Activated naive CD4-positive, alpha-beta T cell treated with anti-CD3 and anti-CD28 coated beads, Interleukin-2, amount 10 ng/mL, durations not matched to agents 7 days and 5 days (primary cell): ENCODE measurements around the gene ANXA6.

ENCODE experiments used
- CTCF ChIA-PET: fragments of 350-600 bp; sonication (Branson Sonifier 250); formaldehyde crosslinking; loops from one replicate; lab custom pipeline; 2021; ENCODE audit warnings: antibody characterized with exemption; lab: Charles Lee
- DNase-seq: peaks from one replicate; pipeline ENCODE4 v3.0.0-alpha.2; 2020
- H3K27ac Mint-ChIP-seq: one replicate; pipeline ENCODE4 v1.8.0; 2021; ENCODE audit warnings: mild to moderate bottlenecking, moderate library complexity, mixed read lengths
- H3K27me3 Mint-ChIP-seq: one replicate; pipeline ENCODE4 v1.8.0; 2021; ENCODE audit warnings: mild to moderate bottlenecking, mixed read lengths
- H3K36me3 Mint-ChIP-seq: one replicate; pipeline ENCODE4 v1.8.0; 2021; ENCODE audit warnings: mixed read lengths
- H3K4me1 Mint-ChIP-seq: one replicate; pipeline ENCODE4 v1.8.0; 2021; ENCODE audit warnings: mixed read lengths
- H3K4me3 Mint-ChIP-seq: one replicate; pipeline ENCODE4 v1.8.0; 2021; ENCODE audit warnings: mild to moderate bottlenecking, moderate library complexity, mixed read lengths
- H3K9me3 Mint-ChIP-seq: one replicate; pipeline ENCODE4 v1.8.0; 2021; ENCODE audit warnings: mixed read lengths

The ANXA6 gene

DNA sequence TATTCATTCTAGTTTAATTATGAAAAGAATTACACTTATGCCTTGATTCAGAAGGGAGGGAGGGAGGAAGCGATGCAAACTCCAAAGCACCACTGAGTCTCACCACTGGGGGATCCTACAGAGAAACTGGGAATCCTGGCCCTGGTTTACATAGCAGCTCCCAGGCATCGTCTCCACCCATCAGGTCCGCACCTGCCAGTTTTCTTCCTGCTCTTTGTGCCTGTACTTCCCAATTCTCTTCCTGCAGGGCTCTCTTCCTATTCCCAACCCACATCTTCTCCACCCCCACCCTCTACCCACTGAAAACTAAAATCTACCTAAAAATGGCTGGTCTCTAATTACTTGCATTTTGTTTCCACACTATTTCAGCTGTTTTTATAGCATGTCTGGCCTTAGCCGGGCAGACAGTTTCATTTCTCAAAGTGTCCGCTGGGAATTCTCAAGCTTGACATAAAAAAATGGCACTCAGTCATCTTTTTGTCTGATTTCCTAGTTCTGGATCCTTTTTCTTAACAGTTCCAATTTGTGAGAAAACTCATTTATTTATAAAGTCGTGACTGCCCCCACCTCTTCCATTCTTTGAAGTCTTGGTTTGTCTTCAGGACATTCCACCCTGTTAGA lies 75.2 kb downstream of the ANXA6 start:
- Mint-ChIP-seq H3K36me3 (peaks cover 22% of the 10 kb centered on the region), H3K27me3 (no peaks in the 10 kb centered on the region), H3K4me3 (peak overlapping the region; percentile 77), H3K9me3 (no peaks in the 10 kb centered on the region), H3K27ac (peak overlapping the region; percentile 93), H3K4me1 (peaks cover 78% of the 10 kb centered on the region)
- DNase-seq = no peak
- CTCF ChIA-PET = interaction anchor here (0.9 to 3.8 kb wide), 7 partner anchors 16 to 43 kb away, joined by 3 to 27 read pairs (median 4); no protein-coding TSS in a partner anchor

DNA sequence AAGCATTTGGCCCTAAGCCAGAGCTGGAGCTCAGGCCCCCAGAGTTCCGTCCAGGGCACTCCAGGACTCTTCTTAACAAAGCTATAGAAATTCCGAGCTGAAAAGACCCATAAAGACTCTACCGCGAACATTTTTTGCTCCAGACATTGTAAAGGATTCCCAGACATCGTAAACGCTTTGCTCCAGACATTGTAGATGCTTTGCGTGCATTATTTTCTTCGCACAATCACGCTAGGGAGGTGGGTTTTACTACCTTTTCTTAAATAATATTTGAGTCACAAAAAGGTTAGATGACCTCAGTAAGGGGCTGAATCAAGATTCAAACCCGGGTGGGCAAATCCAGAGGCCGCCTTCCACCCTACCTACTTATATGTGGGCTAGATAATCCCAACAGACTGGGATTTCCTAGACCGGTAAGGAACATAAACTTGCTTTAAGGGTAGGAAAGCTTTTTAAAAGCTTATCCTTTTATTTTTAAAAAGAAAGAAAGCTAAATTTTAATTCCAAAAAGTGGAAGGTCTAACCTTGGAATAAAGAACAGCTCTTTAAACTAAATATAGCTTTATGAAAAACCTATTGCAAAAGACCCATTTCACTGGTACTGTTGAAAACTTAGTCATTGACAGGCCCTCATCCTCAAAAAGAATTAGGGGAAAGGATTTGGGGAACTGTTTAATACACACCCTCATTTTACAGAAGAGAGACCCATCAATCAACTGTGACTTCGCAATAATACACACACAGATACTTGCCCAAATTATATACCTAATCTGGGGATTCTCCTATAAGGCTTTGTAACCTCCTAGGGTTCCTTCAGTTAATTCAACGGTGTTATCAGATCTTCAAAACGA lies 75.9 kb downstream of the ANXA6 start:
- Mint-ChIP-seq H3K9me3 (no peaks in the 10 kb centered on the region), H3K36me3 (peaks cover 30% of the 10 kb centered on the region), H3K4me1 (peaks cover 78% of the 10 kb centered on the region), H3K27me3 (no peaks in the 10 kb centered on the region), H3K4me3 (peak overlapping the region; percentile 77), H3K27ac (peak overlapping the region; percentile 93)
- CTCF ChIA-PET = interaction anchor here (0.9 to 3.8 kb wide), 7 partner anchors 15 to 44 kb away, joined by 3 to 27 read pairs (median 4); no protein-coding TSS in a partner anchor
- no peak for DNase-seq

DNA sequence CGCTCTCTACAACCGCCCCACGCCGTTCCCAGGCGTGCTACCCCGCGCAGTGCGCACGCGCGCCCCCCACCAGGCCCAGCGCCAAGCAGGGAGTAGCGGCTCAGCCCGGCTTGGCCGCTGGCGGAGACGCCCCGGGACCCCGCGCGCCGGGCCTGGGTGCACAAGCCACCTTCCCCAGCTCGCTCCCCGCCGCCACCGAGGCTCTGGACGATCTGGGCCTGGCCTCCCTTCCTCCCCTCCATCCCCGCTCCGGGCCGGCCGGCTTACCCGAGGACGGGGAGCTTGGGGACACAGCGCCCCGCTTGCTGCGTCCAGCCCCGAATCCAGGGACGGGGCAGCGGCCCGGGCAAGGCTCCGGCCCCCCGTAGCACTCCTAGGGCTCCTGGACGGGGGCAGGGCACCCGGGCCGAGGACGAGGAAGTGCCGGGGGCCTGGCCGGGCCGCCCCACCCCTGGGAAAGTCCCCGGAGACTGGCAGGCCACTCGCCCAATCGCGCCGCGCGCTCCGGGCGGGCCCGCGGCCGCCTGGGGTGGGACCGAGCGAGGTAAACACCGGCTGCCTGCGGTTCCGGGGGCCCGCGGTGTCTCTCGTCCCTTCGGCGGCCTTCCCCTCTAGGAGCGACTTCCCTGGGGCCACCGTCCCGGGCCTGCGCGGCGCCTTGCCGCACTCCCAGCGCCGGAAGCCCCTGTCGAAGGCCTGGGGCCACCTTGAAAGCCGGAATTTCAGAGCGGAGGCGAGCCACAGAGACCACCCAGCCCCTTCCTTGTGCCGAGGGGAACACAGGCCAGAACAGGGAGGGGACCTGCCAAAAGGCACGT lies 76.8 kb downstream of the ANXA6 start, which contains the start of gene TNIP1:
TSS of gene TNIP1 (minus strand) at position 422 of the 818 bp plus-strand sequence. CDS start 15,939 bp downstream, outside the sequence.
- Mint-ChIP-seq H3K4me3 (peak within 1 kb of the TSS; percentile 79), H3K27ac (peak within 1 kb of the TSS; percentile 93), H3K27me3 (no peaks in the 10 kb centered on the region), H3K36me3 (peaks cover 38% of the 10 kb centered on the region), H3K9me3 (no peaks in the 10 kb centered on the region), H3K4me1 (peaks cover 80% of the 10 kb centered on the region)
- CTCF ChIA-PET = interaction anchor here (1.1 to 3.8 kb wide), 7 partner anchors 13 to 45 kb away, joined by 4 to 27 read pairs (median 9); no protein-coding TSS in a partner anchor
- DNase-seq = peak; percentile 94

DNA sequence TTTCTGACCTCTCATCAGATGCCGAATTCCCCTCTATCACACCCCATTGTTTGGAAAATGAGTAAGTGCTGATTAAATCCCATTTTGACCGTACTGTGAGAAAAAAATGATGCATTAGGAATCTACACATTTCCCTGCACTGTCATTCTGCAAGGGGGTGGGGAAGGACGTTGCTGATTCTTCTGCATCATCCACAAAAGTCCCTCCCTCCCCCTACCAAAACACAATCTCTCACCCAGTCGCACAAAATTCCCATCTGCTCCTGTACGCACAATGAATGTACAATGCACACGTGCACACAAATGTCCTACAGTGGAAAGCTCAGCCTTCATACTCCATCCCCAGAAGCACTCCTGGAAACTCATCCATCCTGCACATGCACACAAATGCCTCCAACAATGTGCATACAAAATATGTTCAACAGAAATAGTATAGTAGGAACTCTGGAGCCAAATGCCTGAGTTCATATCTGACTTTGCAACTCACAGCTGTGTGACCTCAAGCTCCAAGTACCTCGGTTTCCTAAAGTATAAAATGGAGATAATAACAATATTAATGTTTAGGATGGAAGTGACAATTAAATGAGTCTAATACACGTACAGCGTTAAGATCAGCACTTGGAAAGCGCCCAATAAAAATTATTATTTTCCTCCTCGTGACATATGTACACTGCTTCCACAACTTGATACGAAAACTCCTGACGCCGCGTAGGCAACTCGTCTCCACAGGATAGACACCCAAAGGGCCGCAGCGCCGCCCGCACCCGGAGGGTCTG lies 77.6 kb downstream of the ANXA6 start:
- H3K4me3 Mint-ChIP-seq = peak overlapping the region; percentile 79
- CTCF ChIA-PET = interaction anchor here (1.2 to 3.1 kb wide), 4 partner anchors 14 to 45 kb away, joined by 4 to 20 read pairs (median 8); no protein-coding TSS in a partner anchor
- H3K9me3 Mint-ChIP-seq = no peaks in the 10 kb centered on the region
- no peak for DNase-seq
- peaks cover 73% of the 10 kb centered on the region for H3K4me1 Mint-ChIP-seq
- H3K27ac Mint-ChIP-seq = peak overlapping the region; percentile 89
- H3K36me3 Mint-ChIP-seq = peaks cover 42% of the 10 kb centered on the region
- H3K27me3 Mint-ChIP-seq = no peaks in the 10 kb centered on the region

DNA sequence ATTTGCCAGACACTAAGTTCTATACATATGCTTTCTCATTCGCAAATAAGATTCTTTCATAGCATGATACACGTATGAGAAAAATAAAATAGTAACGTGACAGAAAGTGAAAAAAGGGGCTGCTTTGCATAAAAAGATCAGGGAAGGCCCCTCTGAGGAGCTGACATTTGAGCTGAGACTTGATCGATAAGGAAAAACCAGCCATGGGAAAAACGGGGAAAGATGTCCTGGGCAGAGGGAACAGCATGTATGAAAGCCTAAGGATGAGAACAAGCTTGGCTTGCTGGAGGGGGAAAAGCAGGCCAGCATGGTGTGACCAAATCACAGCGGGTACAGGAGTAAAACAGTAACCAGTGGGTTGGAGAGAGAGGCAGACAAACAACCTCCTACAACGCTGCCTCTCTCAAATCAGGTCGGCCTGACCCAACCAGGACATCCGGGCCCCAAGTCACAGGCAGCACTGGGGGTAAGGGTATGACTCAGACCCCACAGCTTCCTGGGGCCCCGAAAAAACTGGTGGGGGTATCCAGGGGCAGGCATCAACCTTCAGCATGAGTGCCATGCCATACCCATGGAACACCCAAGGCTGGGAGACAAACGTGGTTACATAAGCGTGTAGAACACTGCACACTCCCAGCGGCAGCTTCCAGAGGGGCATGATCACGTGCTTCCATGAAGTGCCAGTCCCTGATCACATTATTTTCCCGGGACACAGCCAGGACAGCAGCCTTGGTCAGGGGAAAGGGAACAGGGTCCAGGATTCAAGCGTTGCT lies 78.9 kb downstream of the ANXA6 start:
- Mint-ChIP-seq H3K36me3 (peaks cover 46% of the 10 kb centered on the region), H3K27ac (peak overlapping the region; percentile 90), H3K4me1 (peaks cover 65% of the 10 kb centered on the region), H3K27me3 (no peaks in the 10 kb centered on the region), H3K9me3 (no peaks in the 10 kb centered on the region), H3K4me3 (peak overlapping the region; percentile 79)
- CTCF ChIA-PET = interaction anchor here (0.6 to 3.0 kb wide), 7 partner anchors 11 to 432 kb away, joined by 3 to 20 read pairs (median 4); no protein-coding TSS in a partner anchor
- peak; percentile 73 for DNase-seq

DNA sequence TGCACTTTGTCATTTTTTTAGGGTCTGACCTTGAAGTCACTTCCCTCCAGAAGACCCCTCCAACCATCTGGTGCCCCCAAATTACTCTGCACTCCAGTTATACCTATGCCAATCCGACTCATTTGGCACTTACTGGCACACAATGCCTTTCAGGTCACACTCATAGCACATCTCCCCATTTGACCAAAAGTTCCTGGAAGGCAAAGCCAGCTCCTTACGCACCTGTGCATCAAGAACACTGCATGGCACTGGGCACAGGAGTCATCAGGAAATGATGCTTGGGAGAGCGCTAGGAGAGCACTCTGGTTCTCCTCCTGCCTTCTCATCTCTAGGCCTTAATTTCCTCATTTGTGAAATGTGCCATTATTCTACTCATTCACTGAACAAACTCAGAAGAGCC lies 79.6 kb downstream of the ANXA6 start:
- H3K27me3 Mint-ChIP-seq = no peaks in the 10 kb centered on the region
- H3K4me1 Mint-ChIP-seq = peaks cover 58% of the 10 kb centered on the region
- H3K9me3 Mint-ChIP-seq = no peaks in the 10 kb centered on the region
- CTCF ChIA-PET = interaction anchor here (0.9 to 3.0 kb wide), 4 partner anchors 26 to 87 kb away, joined by 3 to 20 read pairs (median 4); no protein-coding TSS in a partner anchor
- H3K36me3 Mint-ChIP-seq = peaks cover 46% of the 10 kb centered on the region
- peak overlapping the region; percentile 90 for H3K27ac Mint-ChIP-seq
- DNase-seq = no peak
- peak overlapping the region; percentile 79 for H3K4me3 Mint-ChIP-seq

DNA sequence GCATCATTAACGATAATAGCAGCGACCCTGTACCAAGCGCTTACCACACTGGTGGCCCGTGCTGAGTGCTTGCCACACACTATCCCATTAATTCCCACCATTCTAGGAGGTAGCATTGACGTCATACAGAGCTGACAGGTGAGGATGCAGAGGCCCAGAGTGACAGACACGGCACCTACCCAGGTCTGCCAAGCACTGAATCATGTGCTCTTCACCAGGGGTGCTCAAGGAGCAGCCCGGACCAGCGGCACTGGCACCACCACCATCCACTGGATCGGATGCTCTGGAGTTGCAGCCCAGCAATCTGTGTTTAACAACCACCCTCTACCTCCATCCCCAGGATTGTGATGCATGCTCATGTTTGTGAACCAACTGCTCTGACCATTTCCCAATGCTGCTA lies 80.2 kb downstream of the ANXA6 start:
- Mint-ChIP-seq H3K9me3 (no peaks in the 10 kb centered on the region), H3K27ac (no peak overlapping the region), H3K4me3 (no peak overlapping the region), H3K36me3 (peaks cover 44% of the 10 kb centered on the region), H3K27me3 (no peaks in the 10 kb centered on the region), H3K4me1 (peaks cover 53% of the 10 kb centered on the region)
- CTCF ChIA-PET = interaction anchor here (1.0 to 3.0 kb wide), 2 partner anchors 26 to 38 kb away, joined by 4 to 20 read pairs; no protein-coding TSS in a partner anchor
- DNase-seq = no peak

DNA sequence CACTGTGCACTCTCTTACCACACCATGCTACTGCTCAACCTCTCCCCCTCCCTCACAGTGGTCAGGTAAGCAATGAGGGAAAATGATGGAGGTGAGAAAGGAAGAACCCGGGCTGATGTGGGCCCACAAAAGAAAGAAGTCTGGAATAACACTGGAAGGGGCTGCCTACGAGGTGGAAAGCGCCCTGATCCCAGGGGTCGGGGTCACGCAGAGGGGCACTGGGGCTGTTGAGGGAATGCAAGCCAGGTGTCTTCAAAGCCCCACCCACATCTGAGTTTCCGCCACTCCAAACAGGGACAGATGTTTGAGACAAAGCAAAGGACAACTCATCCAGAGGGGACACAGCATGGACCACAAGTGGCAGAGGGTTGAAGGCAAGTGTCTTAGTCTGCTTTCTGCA lies 81.0 kb downstream of the ANXA6 start:
- H3K4me1 Mint-ChIP-seq = peaks cover 51% of the 10 kb centered on the region
- H3K27me3 Mint-ChIP-seq = no peaks in the 10 kb centered on the region
- no peak overlapping the region for H3K27ac Mint-ChIP-seq
- H3K9me3 Mint-ChIP-seq = no peaks in the 10 kb centered on the region
- peaks cover 52% of the 10 kb centered on the region for H3K36me3 Mint-ChIP-seq
- CTCF ChIA-PET = interaction anchor here (1.4 kb wide), 1 partner anchor 25 kb away, joined by 5 read pairs; no protein-coding TSS in a partner anchor
- no peak for DNase-seq
- H3K4me3 Mint-ChIP-seq = no peak overlapping the region

DNA sequence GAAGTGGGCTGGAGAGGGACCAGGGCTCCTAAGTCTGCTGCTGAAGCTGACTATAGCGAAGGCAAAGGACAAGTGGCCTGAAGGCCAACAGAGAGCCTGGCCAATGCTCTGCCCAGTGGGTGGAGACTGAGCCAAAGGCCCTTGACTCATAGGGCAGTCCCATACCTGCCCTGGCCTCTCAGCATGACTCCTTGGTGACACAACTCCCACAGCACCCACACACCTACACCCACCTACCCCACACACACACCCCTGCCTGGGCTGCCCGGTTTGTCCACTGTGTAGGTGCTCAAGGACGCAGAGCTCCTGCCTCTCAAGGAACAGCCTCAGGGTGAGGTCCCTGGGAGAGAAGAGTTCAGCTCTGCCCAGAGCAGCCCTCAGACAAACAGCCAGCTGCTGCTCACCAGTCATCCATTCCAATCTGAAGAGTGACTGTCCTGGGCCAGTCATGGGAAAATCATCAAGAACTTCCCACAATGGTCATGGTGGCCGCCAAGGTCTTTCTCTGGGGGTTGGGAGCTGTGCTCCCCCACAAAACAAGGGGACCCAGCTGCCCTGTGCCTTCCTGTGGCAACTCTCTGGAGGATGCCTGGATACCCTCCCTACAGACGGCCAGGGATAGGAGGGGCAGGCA lies 81.8 kb downstream of the ANXA6 start:
- DNase-seq = no peak
- Mint-ChIP-seq H3K9me3 (no peaks in the 10 kb centered on the region), H3K4me3 (no peak overlapping the region), H3K27ac (peak overlapping the region; percentile 54), H3K4me1 (peaks cover 56% of the 10 kb centered on the region), H3K27me3 (no peaks in the 10 kb centered on the region), H3K36me3 (peaks cover 56% of the 10 kb centered on the region)
- CTCF ChIA-PET = interaction anchor here (1.3 to 1.4 kb wide), 3 partner anchors 17 to 28 kb away, joined by 3 to 7 read pairs (median 5); no protein-coding TSS in a partner anchor

DNA sequence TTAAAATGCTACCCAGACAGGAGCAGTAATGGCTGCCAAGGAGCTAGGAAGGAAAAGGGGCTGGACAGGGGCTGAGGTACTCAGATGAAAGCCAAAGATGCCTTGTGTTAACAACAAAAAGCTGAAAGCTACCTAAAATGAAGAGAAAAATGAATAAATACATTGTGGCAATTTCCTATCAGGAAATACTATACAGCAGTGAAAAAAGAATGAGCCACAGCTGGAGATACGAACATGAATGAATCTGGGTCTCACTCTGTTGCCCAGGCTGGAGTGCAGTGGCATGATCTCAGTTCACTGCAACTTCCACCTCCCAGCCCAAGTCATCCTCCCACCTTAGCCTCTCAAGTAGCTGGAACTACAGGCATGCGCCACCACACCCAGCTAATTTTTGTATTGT lies 83.0 kb downstream of the ANXA6 start:
- Mint-ChIP-seq H3K27ac (no peak overlapping the region), H3K9me3 (no peaks in the 10 kb centered on the region), H3K4me3 (no peak overlapping the region), H3K27me3 (no peaks in the 10 kb centered on the region), H3K36me3 (peaks cover 57% of the 10 kb centered on the region), H3K4me1 (peaks cover 62% of the 10 kb centered on the region)
- no peak for DNase-seq
- CTCF ChIA-PET = interaction anchor here (1.0 to 1.3 kb wide), 3 partner anchors 9 to 41 kb away, joined by 3 to 7 read pairs (median 4); no protein-coding TSS in a partner anchor

DNA sequence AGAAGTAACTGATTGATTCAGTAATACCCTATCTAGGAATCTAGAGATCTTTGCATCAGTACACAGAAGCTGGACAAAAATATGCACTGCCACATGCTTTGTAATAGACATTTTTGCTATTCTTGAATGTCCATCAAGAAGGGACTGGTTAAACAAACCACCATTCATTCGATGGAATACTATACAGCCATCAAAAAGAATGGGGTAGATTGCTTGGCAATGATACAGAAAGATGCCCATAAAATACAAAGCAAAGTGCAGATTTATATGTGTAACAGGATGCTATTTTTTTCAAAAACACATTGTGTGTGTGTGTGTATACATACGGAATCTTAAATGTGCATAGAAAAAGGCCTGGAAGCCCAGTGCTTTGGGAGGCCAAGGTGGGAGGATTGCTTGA lies 84.3 kb downstream of the ANXA6 start:
- H3K4me3 Mint-ChIP-seq = no peak overlapping the region
- H3K27ac Mint-ChIP-seq = no peak overlapping the region
- H3K9me3 Mint-ChIP-seq = no peaks in the 10 kb centered on the region
- H3K4me1 Mint-ChIP-seq = peaks cover 62% of the 10 kb centered on the region
- DNase-seq = no peak
- CTCF ChIA-PET = no interaction called here
- peaks cover 53% of the 10 kb centered on the region for H3K36me3 Mint-ChIP-seq
- H3K27me3 Mint-ChIP-seq = no peaks in the 10 kb centered on the region

DNA sequence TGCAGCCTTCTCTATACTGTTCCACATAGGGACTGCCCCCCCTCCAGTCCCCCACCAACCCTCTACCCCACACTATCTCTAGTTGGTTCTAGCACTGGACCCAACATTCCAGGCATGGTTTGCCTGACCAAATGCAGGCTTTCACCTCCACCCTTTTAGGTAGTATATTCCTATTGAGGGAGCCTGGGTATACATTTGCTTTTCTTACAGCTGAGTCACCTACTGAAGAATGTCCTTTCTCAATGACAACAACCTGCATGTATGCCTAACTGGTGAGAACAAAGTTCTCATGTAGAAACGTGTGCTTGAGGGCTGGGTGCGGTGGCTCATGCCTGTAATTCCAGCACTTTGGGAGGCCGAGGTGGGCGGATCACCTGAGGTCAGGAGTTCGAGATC lies 85.0 kb downstream of the ANXA6 start:
- no peak for DNase-seq
- Mint-ChIP-seq H3K4me1 (peaks cover 62% of the 10 kb centered on the region), H3K27me3 (no peaks in the 10 kb centered on the region), H3K9me3 (no peaks in the 10 kb centered on the region), H3K27ac (no peak overlapping the region), H3K36me3 (peaks cover 51% of the 10 kb centered on the region), H3K4me3 (no peak overlapping the region)
- CTCF ChIA-PET = interaction anchor here (1.2 kb wide), 1 partner anchor 93 kb away, joined by 4 read pairs; no protein-coding TSS in a partner anchor
